OCI-M1 (cell line): ENCODE data around the gene ANGPTL5.
A peak's percentile ranks its signal among the peaks of the same experiment; 100 is the strongest.
"Not testable (repeated sequence)": the region's sequence is repeated elsewhere in the genome, so short reads cannot be mapped to it uniquely, and the experiment has no call there.

Experiments
- DNase-seq: peaks from one replicate; lab custom pipeline; 2025; lab: John Stamatoyannopoulos, UW

Gene ANGPTL5

GRCh38 chr11:101916422-101916821 lies at the start of gene ANGPTL5:
Gene ANGPTL5, minus strand, starts transcription at chr11:101916522. Its CDS starts 8,613 bp downstream, at chr11:101907909.
- DNase-seq: no peak

GRCh38 chr11:101964200-101964599 lies 47.9 kb upstream of the ANGPTL5 start:
- DNase-seq: not testable (repeated sequence)

- peak; percentile 14 for DNase-seq
These were observed 43.9 kb upstream of the ANGPTL5 start for GRCh38 chr11:101960231-101960630.

GRCh38 chr11:101955701-101956100 lies 39.4 kb upstream of the ANGPTL5 start:
- DNase-seq: no peak

- DNase-seq: no peak
These were observed 39.0 kb upstream of the ANGPTL5 start for GRCh38 chr11:101955278-101955677.

- DNase-seq: no peak
These were observed 33.4 kb upstream of the ANGPTL5 start for GRCh38 chr11:101949680-101950220.

- peak; percentile 2 for DNase-seq
These were observed 29.1 kb upstream of the ANGPTL5 start for GRCh38 chr11:101945448-101945847.

GRCh38 chr11:101944923-101945322 lies 28.6 kb upstream of the ANGPTL5 start:
- DNase-seq: no peak

- no peak for DNase-seq
These were observed 24.7 kb upstream of the ANGPTL5 start for GRCh38 chr11:101940901-101941520.

- no peak for DNase-seq
These were observed 15.4 kb upstream of the ANGPTL5 start for GRCh38 chr11:101931692-101932091.

- peak; percentile 15 for DNase-seq
These were observed 13.1 kb upstream of the ANGPTL5 start for GRCh38 chr11:101929294-101929915.

GRCh38 chr11:101923554-101923953 lies 7.2 kb upstream of the ANGPTL5 start:
- DNase-seq: no peak

GRCh38 chr11:101920992-101921391 lies 4.7 kb upstream of the ANGPTL5 start:
- DNase-seq: no peak

- no peak for DNase-seq
These were observed 904 bp upstream of the ANGPTL5 start for GRCh38 chr11:101917226-101917625.

- no peak for DNase-seq
These were observed 481 bp downstream of the ANGPTL5 start for GRCh38 chr11:101915791-101916291.

- peak; percentile 70 for DNase-seq
These were observed 1.4 kb downstream of the ANGPTL5 start, which contains the start of gene CEP126 for GRCh38 chr11:101914738-101915426. Gene CEP126, plus strand, starts transcription at chr11:101915010. Its CDS starts 275 bp downstream, at chr11:101915285.

- DNase-seq: no peak
These were observed 2.0 kb downstream of the ANGPTL5 start for GRCh38 chr11:101914341-101914737.

GRCh38 chr11:101913656-101914055 lies 2.7 kb downstream of the ANGPTL5 start:
- DNase-seq: no peak

GRCh38 chr11:101912823-101913284 lies 3.5 kb downstream of the ANGPTL5 start:
- no peak for DNase-seq

GRCh38 chr11:101909087-101909486 lies 7.2 kb downstream of the ANGPTL5 start:
- DNase-seq: no peak

- DNase-seq: no peak
These were observed 8.5 kb downstream of the ANGPTL5 start for GRCh38 chr11:101907815-101908214.

GRCh38 chr11:101894505-101894904 lies 21.8 kb downstream of the ANGPTL5 start:
- no peak for DNase-seq
